ENCODE results near the gene ACBD4.

- TF ChIP-seq CTCF (IDR thresholded peaks at IDR 0.05 in 2 of 3, conservative IDR thresholded peaks at IDR 0.05 in 1 of 3; ENCODE audit: control insufficient read depth in 2 of 3, extremely low read depth in 1 of 3, insufficient read depth in 1 of 3, low read depth in 3 of 3, low read length in 3 of 3) (no peak), RBBP5 (conservative IDR thresholded peaks at IDR 0.05) (no peak), GABPA (IDR thresholded peaks at IDR 0.05; ENCODE audit: low read depth) (no peak), MXI1 (IDR thresholded peaks at IDR 0.05; ENCODE audit: low read depth, low read length) (no peak), POLR2A (IDR thresholded peaks at IDR 0.05; ENCODE audit: low read depth, low read length) (no peak), EZH2 (IDR thresholded peaks at IDR 0.05; ENCODE audit: borderline replicate concordance, control insufficient read depth, low read depth, low read length) (no peak), JUND (IDR thresholded peaks at IDR 0.05; ENCODE audit: low read depth, low read length) (no peak), BCLAF1 (IDR thresholded peaks at IDR 0.05) (no peak)
Measured at GRCh38 chr17:45156242-45156641, 20.8 kb downstream of the ACBD4 start.

All from GM12878 (cell line).